Measurements from ENCODE around the gene ARSI. TPM values are rescaled to one million over a fixed set of nuclear protein-coding genes. Genes with fewer than 3 reads are reported as not detected.

Gene ARSI
- total and polyA plus RNA-seq, 4 donors, result 0.23 to 0.51 (median 0.33) TPM; not detected in 1

- Histone ChIP-seq H3K36me3 (ENCODE audit: control insufficient read depth in 4 of 4, insufficient read depth in 3 of 4, low read depth in 1 of 4, low read length in 3 of 4) (no peaks in the 10 kb centered on the region), H3K4me1 (ENCODE audit: control insufficient read depth in 4 of 4, insufficient read depth in 4 of 4, low read length in 3 of 4) (no peaks in the 10 kb centered on the region), H3K9ac (ENCODE audit: low read depth in 1 of 2, low read length in 2 of 2) (no peak overlapping the region), H3K27ac (ENCODE audit: low read depth in 1 of 2, low read length in 2 of 2) (no peak overlapping the region), H3K4me3 (ENCODE audit: low read depth in 1 of 3, low read length in 3 of 3) (no peak overlapping the region), H3K27me3 (ENCODE audit: control insufficient read depth in 4 of 4, insufficient read depth in 4 of 4, low read length in 3 of 4) (no peaks in the 10 kb centered on the region), H3K9me3 (ENCODE audit: control insufficient read depth in 4 of 4, low read length in 3 of 4) (no peaks in the 10 kb centered on the region)
- 83% methylated on average over 4 of the region's 4 CpGs for WGBS
- TF ChIP-seq MAX (IDR thresholded peaks at IDR 0.05) (no peak), FOXA2 (IDR thresholded peaks at IDR 0.05) (no peak), ATF3 (IDR thresholded peaks at IDR 0.05) (no peak), JUND (IDR thresholded peaks at IDR 0.05) (no peak), FOXA1 (IDR thresholded peaks at IDR 0.05) (no peak), HNF4G (IDR thresholded peaks at IDR 0.05) (no peak), TAF1 (conservative IDR thresholded peaks at IDR 0.05) (no peak), RXRA (IDR thresholded peaks at IDR 0.05) (no peak), YY1 (IDR thresholded peaks at IDR 0.05) (no peak), ZBTB33 (IDR thresholded peaks at IDR 0.05) (no peak), NR2F2 (IDR thresholded peaks at IDR 0.05) (no peak), EGR1 (IDR thresholded peaks at IDR 0.05; ENCODE audit: low read depth in 2 of 2) (no peak), SP1 (IDR thresholded peaks at IDR 0.05) (no peak), RAD21 (IDR thresholded peaks at IDR 0.05) (no peak), GABPA (IDR thresholded peaks at IDR 0.05 in 1 of 2, conservative IDR thresholded peaks at IDR 0.05 in 1 of 2) (no peak), CTCF (IDR thresholded peaks at IDR 0.05; ENCODE audit: low read depth, low read length, missing input control) (no peak), REST (IDR thresholded peaks at IDR 0.05) (no peak), HNF4A (conservative IDR thresholded peaks at IDR 0.05) (no peak)
- DNase-seq (ENCODE audit: low spot score), result no peak
Observed at GRCh38 chr5:150274811-150275210, 27.9 kb downstream of the ARSI start.

Measured in liver (tissue), 9 donors.